Esophagus muscularis mucosa (tissue), 4 donors: ENCODE data around the gene PDE4C. TPM values are rescaled to one million over a fixed set of nuclear protein-coding genes. Genes with fewer than 3 reads are reported as not detected.

Source experiments
- DNase-seq: peaks from one replicate; pipeline ENCODE4 v3.0.0-alpha.2; 2017; ENCODE audit errors: extremely low spot score
- H3K27ac ChIP-seq, 4 donors: fragments of 200-600 bp; sonication (generic); replicated peaks in 1 of 4; 1 replicate in 3 of 4; 2 replicates in 1 of 4; pipeline ENCODE4 v1.5.1; 2016 to 2019; ENCODE audit warnings: mild to moderate bottlenecking in 1 of 4
- H3K27me3 ChIP-seq, 4 donors: fragments of 200-600 bp; sonication (generic); one replicate each; pipeline versions ENCODE4 v1.5.1 to v1.6.0; 2016 to 2019
- H3K36me3 ChIP-seq, 4 donors: fragments of 200-600 bp; sonication (generic); one replicate each; pipeline ENCODE4 v1.5.1; 2016 to 2019
- H3K4me1 ChIP-seq, 4 donors: fragments of 200-600 bp; sonication (generic); one replicate each; pipeline ENCODE4 v1.5.1; 2016 to 2019
- H3K4me3 ChIP-seq, 4 donors: fragments of 200-600 bp; sonication (generic); 1 replicate in 2 of 4; 2 replicates in 2 of 4; pipeline ENCODE4 v1.5.1; 2016 to 2019; ENCODE audit warnings: mild to moderate bottlenecking in 4 of 4, moderate library complexity in 1 of 4
- H3K9me3 ChIP-seq, 4 donors: fragments of 200-600 bp; sonication (generic); 1 replicate in 3 of 4; 2 replicates in 1 of 4; pipeline ENCODE4 v1.5.1; 2016 to 2019
- EP300 ChIP-seq: sonication (generic); formaldehyde crosslinking; IDR thresholded peaks from one replicate; pipeline ENCODE4 v1.6.1; 2017; ENCODE audit warnings: antibody characterized with exemption
- POLR2A ChIP-seq: fragments of 450-650 bp; IDR thresholded peaks from one replicate; pipeline ENCODE4 v1.6.1; 2017; ENCODE audit warnings: antibody characterized with exemption, moderate library complexity, mild to moderate bottlenecking, low read depth
- POLR2AphosphoS5 ChIP-seq, 2 donors: sonication (generic); formaldehyde crosslinking; IDR thresholded peaks; one replicate each; pipeline ENCODE4 v1.6.1; 2017; ENCODE audit warnings: antibody characterized with exemption in 2 of 2
- WGBS: methylation state at CpG from one replicate; pipeline ENCODE4 v1.1.5; 2018; 5-methylcytosine and 5-hydroxymethylcytosine counted together
- intact Hi-C: fragments of 100-400 bp; cut with DNase I; formaldehyde crosslinking; loops from one replicate; pipeline ENCODE4 v1.15.1; 2023
- total RNA-seq, 4 donors: library from RNA; depleted of rRNA; stranded (reverse); fragments of >200 nt; gene quantifications; one replicate each; pipeline versions ENCODE4 v1.1.0 to v1.2.1, GENCODE V29; 2016
- TF ChIP-seq, protein P1 (sequence below), 3 experiments: fragments of 200-600 bp in 2 of 3; fragments of 450-650 bp in 1 of 3; sonication (generic) in 2 of 3; IDR thresholded peaks; one replicate each; pipeline ENCODE4 v1.5.1; 2017 to 2019; ENCODE audit warnings: antibody characterized with exemption in 3 of 3, mild to moderate bottlenecking in 2 of 3, moderate library complexity in 1 of 3

PDE4C gene
- total RNA-seq, 4 donors from 2014 or later: 0.17 to 1.2 (median 0.54) TPM

DNA sequence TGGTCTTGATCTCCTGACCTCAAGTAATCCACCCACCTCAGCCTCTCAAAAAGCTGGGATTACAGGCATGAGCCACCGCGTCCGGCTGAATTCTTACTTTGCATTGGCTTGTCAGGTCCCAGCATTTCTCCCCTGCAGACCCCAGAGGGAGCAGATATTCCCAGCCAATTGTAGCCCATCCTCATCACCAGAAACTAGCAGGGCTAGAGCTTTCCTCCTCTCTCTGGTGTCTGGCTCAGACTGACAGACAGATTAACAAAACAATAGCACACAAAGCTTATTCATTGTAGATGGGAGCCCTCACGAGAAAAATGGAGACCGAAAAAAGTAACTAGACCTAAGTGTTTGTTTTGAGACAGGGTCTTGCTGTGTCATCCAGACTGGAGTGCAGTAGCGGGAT, 40.7 kb downstream of the PDE4C start:
- TF ChIP-seq POLR2AphosphoS5 (IDR thresholded peaks at IDR 0.05) (no peak), EP300 (no peak), POLR2A (no peak)
- TF ChIP-seq, protein P1, sequence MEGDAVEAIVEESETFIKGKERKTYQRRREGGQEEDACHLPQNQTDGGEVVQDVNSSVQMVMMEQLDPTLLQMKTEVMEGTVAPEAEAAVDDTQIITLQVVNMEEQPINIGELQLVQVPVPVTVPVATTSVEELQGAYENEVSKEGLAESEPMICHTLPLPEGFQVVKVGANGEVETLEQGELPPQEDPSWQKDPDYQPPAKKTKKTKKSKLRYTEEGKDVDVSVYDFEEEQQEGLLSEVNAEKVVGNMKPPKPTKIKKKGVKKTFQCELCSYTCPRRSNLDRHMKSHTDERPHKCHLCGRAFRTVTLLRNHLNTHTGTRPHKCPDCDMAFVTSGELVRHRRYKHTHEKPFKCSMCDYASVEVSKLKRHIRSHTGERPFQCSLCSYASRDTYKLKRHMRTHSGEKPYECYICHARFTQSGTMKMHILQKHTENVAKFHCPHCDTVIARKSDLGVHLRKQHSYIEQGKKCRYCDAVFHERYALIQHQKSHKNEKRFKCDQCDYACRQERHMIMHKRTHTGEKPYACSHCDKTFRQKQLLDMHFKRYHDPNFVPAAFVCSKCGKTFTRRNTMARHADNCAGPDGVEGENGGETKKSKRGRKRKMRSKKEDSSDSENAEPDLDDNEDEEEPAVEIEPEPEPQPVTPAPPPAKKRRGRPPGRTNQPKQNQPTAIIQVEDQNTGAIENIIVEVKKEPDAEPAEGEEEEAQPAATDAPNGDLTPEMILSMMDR (IDR thresholded peaks at IDR 0.05): no peak
- Histone ChIP-seq H3K4me1 (no peaks in the 10 kb centered on the region), H3K4me3 (no peak overlapping the region), H3K9me3 (no peaks in the 10 kb centered on the region), H3K36me3 (no peaks in the 10 kb centered on the region), H3K27me3 (peaks cover 0 to 11% (median 0%) of the 10 kb centered on the region in 4 donors), H3K27ac (no peak overlapping the region)
- no peak for DNase-seq
- 54% methylated on average over 6 of the region's 6 CpGs for WGBS
- intact Hi-C loops: no loop called here

DNA sequence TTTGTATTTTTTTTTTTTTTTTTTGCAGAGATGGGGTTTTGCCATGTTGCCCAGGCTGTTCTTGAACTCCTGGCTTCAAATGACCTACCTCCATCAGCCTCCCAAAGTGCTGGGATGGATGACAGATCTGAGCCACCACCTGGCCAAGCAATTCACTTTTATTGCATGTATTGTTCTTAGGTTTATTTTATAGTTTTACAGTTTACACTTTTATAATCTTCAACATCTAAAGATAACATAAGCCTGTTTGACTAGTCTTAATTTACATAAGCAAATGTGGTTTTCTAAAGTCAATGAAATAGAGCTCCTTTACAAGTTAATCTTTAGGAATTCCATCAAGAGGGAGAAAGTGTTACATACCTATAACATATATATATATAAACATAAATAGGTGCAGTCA, 42.7 kb downstream of the PDE4C start:
- intact Hi-C loops: no loop called here
- H3K27me3 ChIP-seq: peaks cover 0 to 11% (median 0%) of the 10 kb centered on the region in 4 donors
- H3K9me3 ChIP-seq: no peaks in the 10 kb centered on the region
- H3K4me1 ChIP-seq: no peaks in the 10 kb centered on the region
- no peak overlapping the region for H3K4me3 ChIP-seq
- H3K27ac ChIP-seq: no peak overlapping the region
- H3K36me3 ChIP-seq: no peaks in the 10 kb centered on the region
- TF ChIP-seq POLR2AphosphoS5 (IDR thresholded peaks at IDR 0.05) (no peak), POLR2A (no peak), EP300 (no peak)
- TF ChIP-seq, protein P1 (IDR thresholded peaks at IDR 0.05): no peak
- DNase-seq: no peak

DNA sequence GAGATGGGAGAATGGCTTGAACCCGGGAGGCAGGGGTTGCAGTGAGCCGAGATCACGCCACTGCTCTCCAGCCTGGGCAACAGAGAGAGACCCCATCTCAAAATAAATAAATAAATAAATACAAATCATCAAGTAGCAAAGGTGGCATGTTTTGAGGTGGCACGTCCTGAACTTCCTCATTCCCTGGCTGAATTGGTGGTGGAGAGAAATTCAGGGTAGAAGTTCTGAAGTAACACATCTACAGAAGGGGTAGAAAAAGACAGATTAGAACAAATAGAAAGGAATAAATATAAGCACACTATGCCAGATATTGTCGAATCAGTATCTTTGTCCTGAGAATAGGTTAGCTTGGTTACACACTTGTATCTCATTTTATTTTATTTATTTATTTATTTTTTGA, 46.3 kb downstream of the PDE4C start:
- intact Hi-C loops: no loop called here
- TF ChIP-seq, protein P1 (IDR thresholded peaks at IDR 0.05): no peak
- TF ChIP-seq POLR2A (no peak), POLR2AphosphoS5 (IDR thresholded peaks at IDR 0.05) (no peak), EP300 (no peak)
- H3K27me3 ChIP-seq: no peaks in the 10 kb centered on the region
- H3K4me3 ChIP-seq: no peak overlapping the region
- H3K4me1 ChIP-seq: peaks cover 0 to 6% (median 2%) of the 10 kb centered on the region in 4 donors
- H3K9me3 ChIP-seq: no peaks in the 10 kb centered on the region
- no peak for DNase-seq
- no peaks in the 10 kb centered on the region for H3K36me3 ChIP-seq
- no peak overlapping the region for H3K27ac ChIP-seq
- WGBS: 88% methylated on average over 5 of the region's 5 CpGs

DNA sequence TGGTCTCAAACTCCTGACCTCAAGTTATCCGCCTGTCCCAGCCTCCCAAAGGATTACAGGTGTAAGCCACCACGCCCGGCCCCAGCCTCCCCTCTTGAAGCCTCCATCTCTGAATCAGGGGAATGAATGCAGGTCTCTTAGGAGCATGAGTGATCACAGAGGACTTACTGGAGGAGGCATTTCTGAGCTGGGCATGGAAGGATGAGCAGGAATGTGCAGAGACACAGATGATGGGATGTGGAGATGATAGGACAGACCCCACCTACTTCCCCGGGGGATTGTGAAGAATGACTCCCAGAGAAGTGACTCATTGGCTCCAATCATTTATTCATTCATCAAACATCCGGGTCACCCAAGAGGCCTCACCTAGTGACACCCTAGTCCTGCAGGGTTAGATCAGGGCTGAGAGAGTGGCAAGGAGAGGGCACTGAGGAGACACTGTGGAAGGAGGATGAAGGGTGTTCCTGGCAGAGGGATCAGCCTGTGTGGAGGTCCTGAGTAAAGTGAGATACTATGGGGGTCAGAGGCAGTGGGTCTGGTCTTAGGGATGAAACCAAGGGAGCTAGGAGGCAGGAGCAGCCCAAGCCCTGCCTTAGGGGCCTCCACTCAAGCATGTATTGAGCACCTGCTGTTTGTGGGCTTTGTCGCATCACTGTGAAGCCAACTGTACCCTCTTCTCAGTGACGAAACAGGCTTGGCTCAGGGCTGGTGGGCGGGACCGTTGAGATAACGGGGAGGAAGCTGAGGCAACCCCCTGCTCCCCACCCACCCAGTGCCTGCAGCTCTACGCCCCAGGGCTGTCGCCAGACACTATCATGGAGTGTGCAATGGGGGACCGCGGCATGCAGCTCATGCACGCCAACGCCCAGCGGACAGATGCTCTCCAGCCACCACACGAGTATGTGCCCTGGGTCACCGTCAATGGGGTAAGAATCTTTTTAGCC, 49.6 kb downstream of the PDE4C start:
- no peak for DNase-seq
- H3K4me3 ChIP-seq: no peak overlapping the region
- WGBS: 81% methylated on average over 8 of the region's 19 CpGs

More for the DNA sequence above, 49.6 kb downstream of the PDE4C start:
- no peaks in the 10 kb centered on the region for H3K27me3 ChIP-seq
- TF ChIP-seq EP300 (no peak), POLR2AphosphoS5 (IDR thresholded peaks at IDR 0.05) (no peak), POLR2A (no peak)
- TF ChIP-seq, protein P1 (IDR thresholded peaks at IDR 0.05): no peak
- peaks cover 15 to 28% (median 22%) of the 10 kb centered on the region in 4 donors for H3K4me1 ChIP-seq
- intact Hi-C loops: no loop called here
- H3K27ac ChIP-seq: no peak overlapping the region
- no peaks in the 10 kb centered on the region for H3K9me3 ChIP-seq
- H3K36me3 ChIP-seq: no peaks in the 10 kb centered on the region
